ENCODE data around the gene MAB21L2.

DNA sequence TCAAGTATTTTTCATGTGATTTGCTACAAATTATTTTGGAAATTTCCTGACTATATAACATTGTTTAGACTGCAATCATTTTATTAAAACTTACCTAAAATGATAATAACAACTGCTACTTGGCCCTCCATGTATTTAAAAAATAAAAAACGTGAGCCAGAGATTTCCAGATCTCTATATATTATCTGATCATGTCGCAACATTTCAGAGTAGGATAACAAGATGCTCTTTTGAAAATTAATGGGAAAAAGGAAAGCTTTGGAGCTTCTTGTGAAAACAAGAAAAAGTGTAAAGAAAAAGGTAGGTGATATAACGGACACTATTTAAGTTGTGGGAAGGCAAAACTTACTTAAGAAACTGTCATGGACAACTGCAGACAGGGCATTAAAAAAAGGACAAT, 14.9 kb upstream of the MAB21L2 start:
- TF ChIP-seq, protein P1, sequence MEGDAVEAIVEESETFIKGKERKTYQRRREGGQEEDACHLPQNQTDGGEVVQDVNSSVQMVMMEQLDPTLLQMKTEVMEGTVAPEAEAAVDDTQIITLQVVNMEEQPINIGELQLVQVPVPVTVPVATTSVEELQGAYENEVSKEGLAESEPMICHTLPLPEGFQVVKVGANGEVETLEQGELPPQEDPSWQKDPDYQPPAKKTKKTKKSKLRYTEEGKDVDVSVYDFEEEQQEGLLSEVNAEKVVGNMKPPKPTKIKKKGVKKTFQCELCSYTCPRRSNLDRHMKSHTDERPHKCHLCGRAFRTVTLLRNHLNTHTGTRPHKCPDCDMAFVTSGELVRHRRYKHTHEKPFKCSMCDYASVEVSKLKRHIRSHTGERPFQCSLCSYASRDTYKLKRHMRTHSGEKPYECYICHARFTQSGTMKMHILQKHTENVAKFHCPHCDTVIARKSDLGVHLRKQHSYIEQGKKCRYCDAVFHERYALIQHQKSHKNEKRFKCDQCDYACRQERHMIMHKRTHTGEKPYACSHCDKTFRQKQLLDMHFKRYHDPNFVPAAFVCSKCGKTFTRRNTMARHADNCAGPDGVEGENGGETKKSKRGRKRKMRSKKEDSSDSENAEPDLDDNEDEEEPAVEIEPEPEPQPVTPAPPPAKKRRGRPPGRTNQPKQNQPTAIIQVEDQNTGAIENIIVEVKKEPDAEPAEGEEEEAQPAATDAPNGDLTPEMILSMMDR (IDR thresholded peaks at IDR 0.05) = no peak
- TF ChIP-seq EZH2 (IDR thresholded peaks at IDR 0.05) (no peak), EZH2phosphoT487 (IDR thresholded peaks at IDR 0.05) (no peak)
